Transverse colon (tissue), 4 donors: ENCODE results near the gene GNAQ.

Experiments used
- POLR2A ChIP-seq: fragments of 450-650 bp; IDR thresholded peaks from one replicate; pipeline ENCODE4 v1.6.1; 2016; ENCODE audit warnings: antibody characterized with exemption, mild to moderate bottlenecking, moderate library complexity
- POLR2AphosphoS5 ChIP-seq, 3 donors: sonication (generic); formaldehyde crosslinking; IDR thresholded peaks; one replicate each; pipeline ENCODE4 v1.6.1; 2016; ENCODE audit warnings: antibody characterized with exemption in 3 of 3
- TF ChIP-seq, protein P1 (sequence below), 5 experiments: fragments of 200-600 bp in 3 of 5; fragments of 450-650 bp in 2 of 5; sonication (generic) in 3 of 5; IDR thresholded peaks; 1 replicate in 2 of 5; 2 replicates in 3 of 5; pipeline ENCODE4 v1.5.1; 2016 to 2017; ENCODE audit warnings: antibody characterized with exemption in 5 of 5, inconsistent platforms in 3 of 5, mild to moderate bottlenecking in 2 of 5, moderate library complexity in 1 of 5

DNA sequence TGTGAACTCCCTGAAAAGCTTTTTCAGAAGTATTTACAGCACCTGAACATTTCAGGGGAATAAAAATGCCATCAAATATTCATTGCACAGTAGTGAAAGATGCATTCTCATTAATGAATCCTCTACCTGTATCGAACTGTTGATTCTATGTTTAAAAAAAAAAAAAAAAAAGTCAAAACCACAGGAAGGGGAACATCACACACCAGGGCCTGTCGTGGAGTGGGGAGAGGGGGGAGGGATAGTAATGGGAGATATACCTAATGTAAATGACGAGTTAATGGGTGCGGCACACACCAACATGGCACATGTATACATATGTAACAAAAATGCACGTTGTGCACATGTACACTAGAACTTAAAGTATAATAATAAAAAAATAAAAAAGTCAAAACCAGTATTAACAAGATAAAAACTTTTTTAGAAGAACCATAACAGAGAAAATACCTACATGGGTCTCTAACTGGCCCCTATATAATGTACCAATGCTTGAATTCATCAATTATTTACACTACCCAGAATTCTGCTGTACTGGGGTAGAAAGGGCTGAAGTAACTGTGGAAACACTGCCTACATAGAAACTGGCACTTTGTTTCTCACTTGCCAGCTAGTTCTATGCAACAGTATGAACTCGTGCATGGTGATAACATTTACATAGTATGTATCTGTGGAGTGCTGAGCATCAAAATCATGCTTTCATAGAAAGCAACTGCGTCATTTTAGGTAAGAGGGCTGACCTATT lies 48.9 kb downstream of the GNAQ start:
- TF ChIP-seq, protein P1, sequence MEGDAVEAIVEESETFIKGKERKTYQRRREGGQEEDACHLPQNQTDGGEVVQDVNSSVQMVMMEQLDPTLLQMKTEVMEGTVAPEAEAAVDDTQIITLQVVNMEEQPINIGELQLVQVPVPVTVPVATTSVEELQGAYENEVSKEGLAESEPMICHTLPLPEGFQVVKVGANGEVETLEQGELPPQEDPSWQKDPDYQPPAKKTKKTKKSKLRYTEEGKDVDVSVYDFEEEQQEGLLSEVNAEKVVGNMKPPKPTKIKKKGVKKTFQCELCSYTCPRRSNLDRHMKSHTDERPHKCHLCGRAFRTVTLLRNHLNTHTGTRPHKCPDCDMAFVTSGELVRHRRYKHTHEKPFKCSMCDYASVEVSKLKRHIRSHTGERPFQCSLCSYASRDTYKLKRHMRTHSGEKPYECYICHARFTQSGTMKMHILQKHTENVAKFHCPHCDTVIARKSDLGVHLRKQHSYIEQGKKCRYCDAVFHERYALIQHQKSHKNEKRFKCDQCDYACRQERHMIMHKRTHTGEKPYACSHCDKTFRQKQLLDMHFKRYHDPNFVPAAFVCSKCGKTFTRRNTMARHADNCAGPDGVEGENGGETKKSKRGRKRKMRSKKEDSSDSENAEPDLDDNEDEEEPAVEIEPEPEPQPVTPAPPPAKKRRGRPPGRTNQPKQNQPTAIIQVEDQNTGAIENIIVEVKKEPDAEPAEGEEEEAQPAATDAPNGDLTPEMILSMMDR (IDR thresholded peaks at IDR 0.05): no peak
- TF ChIP-seq POLR2AphosphoS5 (IDR thresholded peaks at IDR 0.05): no peak
- TF ChIP-seq POLR2A: no peak
